K562 (cell line): ENCODE measurements around the gene ALG14. TPM values are rescaled to one million over a fixed set of nuclear protein-coding genes. Genes with fewer than 3 reads are reported as not detected.

ENCODE experiments used
- ATAC-seq: fragments of 200-7000 bp; cut with Tn5 transposase; 3 replicates; pipeline ENCODE4 v1.9.1; 2020; ENCODE audit warnings: moderate library complexity
- BruUV-seq: library from RNA; stranded (reverse); fragments of 400-500 nt; replicated peaks from 2 replicates; lab custom pipeline; 2021; lab: Mats Ljungman, UMichigan
- CTCF ChIA-PET: fragments of 300-600 bp; formaldehyde crosslinking; extraction: SDS; loops from one replicate; lab custom pipeline; 2021; ENCODE audit warnings: low intra/inter-chr PET ratio; lab: Yijun Ruan, JAX
- POLR2A ChIA-PET: fragments of 300-600, 350-650 bp; sonication (Branson Sonifier 250); formaldehyde crosslinking; extraction: SDS; loops from one replicate; lab custom pipeline; 2021; ENCODE audit warnings: antibody characterized with exemption, inconsistent platforms; lab: Yijun Ruan, JAX
- DNase-seq, 4 experiments: peaks; one replicate each; pipeline versions ENCODE4 v3.0.0 to v3.0.0-alpha.2; 2011 to 2018; ENCODE audit warnings: low spot score in 3 of 4, mixed read lengths in 3 of 4; ENCODE audit errors: extremely low read depth in 1 of 4
- FAIRE-seq: peaks from 2 replicates; lab custom pipeline; 2011; peaks lifted over from hg19 to GRCh38; lab: Jason Lieb, UNC
- H2AFZ ChIP-seq: 2 replicates; pipeline ENCODE4 v1.6.0; 2011; ENCODE audit warnings: low read depth, low read length, control low read depth, inconsistent platforms
- H3K27ac ChIP-seq: fragments of 200-600 bp; 3 replicates; pipeline ENCODE4 v1.8.0; 2011; ENCODE audit warnings: low read depth, mild to moderate bottlenecking, control low read depth, inconsistent platforms, low read length, moderate library complexity, mixed read lengths; ENCODE audit errors: extremely low read depth
- H3K27me3 ChIP-seq, 2 experiments: fragments of 300-600 bp in 1 of 2; 2 replicates in 1 of 2; 3 replicates in 1 of 2; pipeline versions ENCODE4 v1.6.0 to v1.8.0; 2011; ENCODE audit warnings: inconsistent platforms in 2 of 2, low read length in 2 of 2, mild to moderate bottlenecking in 1 of 2, mixed read lengths in 1 of 2, moderate library complexity in 1 of 2; ENCODE audit not compliant: control insufficient read depth in 2 of 2, insufficient read depth in 2 of 2
- H3K36me3 ChIP-seq: fragments of 300-600 bp; 3 replicates; pipeline ENCODE4 v1.8.0; 2011; ENCODE audit warnings: mild to moderate bottlenecking, low read length, inconsistent platforms; ENCODE audit not compliant: control insufficient read depth, insufficient read depth
- H3K4me1 ChIP-seq, 2 experiments: fragments of 200-600 bp in 1 of 2; replicated peaks in 1 of 2; 2 replicates in 1 of 2; 3 replicates in 1 of 2; pipeline versions ENCODE4 v1.5.1 to v1.8.0; 2011; ENCODE audit warnings: inconsistent platforms in 2 of 2, low read length in 2 of 2, mild to moderate bottlenecking in 1 of 2, mixed read lengths in 1 of 2, moderate library complexity in 1 of 2; ENCODE audit not compliant: control insufficient read depth in 2 of 2, insufficient read depth in 2 of 2
- H3K4me2 ChIP-seq: 2 replicates; pipeline ENCODE4 v1.6.1; 2011; ENCODE audit warnings: low read length, control low read depth, inconsistent platforms, mixed read lengths; ENCODE audit not compliant: insufficient read depth
- H3K4me3 ChIP-seq: fragments of 200-600 bp; sonication (generic), shearing (Covaris generic); 2 replicates; pipeline ENCODE4 v1.5.1; 2016; ENCODE audit warnings: control low read depth, inconsistent platforms
- H3K79me2 ChIP-seq: fragments of 200-600 bp; 3 replicates; pipeline ENCODE4 v1.8.0; 2011; ENCODE audit warnings: low read length, inconsistent platforms; ENCODE audit not compliant: control insufficient read depth, insufficient read depth
- H3K9ac ChIP-seq, 2 experiments: 2 replicates each; pipeline versions ENCODE4 v1.6.0 to v1.6.1; 2011; ENCODE audit warnings: low read depth in 2 of 2, low read length in 2 of 2, control low read depth in 1 of 2, inconsistent platforms in 1 of 2, mild to moderate bottlenecking in 1 of 2, mixed read lengths in 1 of 2; ENCODE audit not compliant: insufficient read depth in 1 of 2
- H3K9me1 ChIP-seq: one replicate; pipeline ENCODE4 v1.6.0; 2011; ENCODE audit warnings: inconsistent platforms, mild to moderate bottlenecking, low read length, moderate library complexity; ENCODE audit not compliant: control insufficient read depth, insufficient read depth
- H3K9me3 ChIP-seq: replicated peaks from 2 replicates; pipeline ENCODE4 v1.5.1; 2011; ENCODE audit warnings: low read depth, low read length, inconsistent platforms; ENCODE audit not compliant: control insufficient read depth, insufficient read depth
- H4K20me1 ChIP-seq: replicated peaks from 2 replicates; pipeline ENCODE4 v1.6.1; 2011; ENCODE audit warnings: low read length, inconsistent platforms, mixed read lengths; ENCODE audit not compliant: control insufficient read depth, insufficient read depth
- ESRRA ChIP-seq: fragments of 450-650 bp; IDR thresholded peaks from 2 replicates; pipeline ENCODE4 v1.6.1; 2014; ENCODE audit warnings: low read depth, mild to moderate bottlenecking, moderate library complexity, borderline replicate concordance
- KLF13 ChIP-seq: fragments of 450-650 bp; IDR thresholded peaks from 2 replicates; pipeline ENCODE4 v1.6.1; 2016; ENCODE audit warnings: missing genetic modification characterization, low read depth, mild to moderate bottlenecking, missing compliant biosample characterization, moderate library complexity, borderline replicate concordance
- POLR2A ChIP-seq: fragments of 450-650 bp; conservative IDR thresholded peaks from 2 replicates; pipeline ENCODE4 v1.6.1; 2016
- RBM39 ChIP-seq: fragments of 200-400 bp; formaldehyde crosslinking; optimal IDR thresholded peaks from 2 replicates; pipeline ENCODE3; 2018; ENCODE audit warnings: low read depth, low read length
- ZBTB7A ChIP-seq: IDR thresholded peaks from 2 replicates; pipeline ENCODE4 v1.6.1; 2011; ENCODE audit warnings: low read depth, mild to moderate bottlenecking, low read length, moderate library complexity, borderline replicate concordance; ENCODE audit not compliant: control insufficient read depth
- ZNF551 ChIP-seq: fragments of 250-450 bp; sonication (Bioruptor Pico); IDR thresholded peaks from 2 replicates; pipeline ENCODE4 v1.5.0; 2021; ENCODE audit warnings: mild to moderate bottlenecking, moderate library complexity
- WGBS: fragments of 100-300 bp; shearing (Covaris generic); methylation state at CpG from one replicate; pipeline ENCODE4 v1.1.6; 2016; ENCODE audit warnings: low coverage, mixed read lengths; ENCODE audit not compliant: insufficient coverage; ENCODE audit errors: missing lambda C conversion rate; 5-methylcytosine and 5-hydroxymethylcytosine counted together
- in situ Hi-C: fragments of 300-500 bp; cut with MboI; formaldehyde crosslinking; loops from 4 replicates; pipeline ENCODE4 v1.15.0; 2018; ENCODE audit warnings: inconsistent platforms, mixed read lengths
- intact Hi-C: fragments of 100-400 bp; cut with micrococcal nuclease; formaldehyde crosslinking; loops from 2 replicates; pipeline ENCODE4 v1.14.2; 2022
- polyA plus RNA-seq, 8 experiments: library from polyadenylated mRNA; depleted of rRNA in 4 of 8; stranded (reverse) in 5 of 8; unstranded in 3 of 8; fragments of >200 nt; fragmentation: Nextera tagmentation in 2 of 8; fragmentation: Illumina TruSeq in 1 of 8; extraction: Ambion mirVana in 2 of 8; extraction: Trizol in 1 of 8; gene quantifications; 2 replicates each; pipeline versions ENCODE4 v1.2.1 to v1.2.3, GENCODE V29; 2011 to 2014; ENCODE audit warnings: inconsistent platforms in 1 of 8, missing spikeins in 1 of 8
- total RNA-seq, 7 experiments: library from RNA; depleted of rRNA in 6 of 7; stranded (reverse); fragments of >200 nt in 6 of 7; fragmentation: Illumina TruSeq in 2 of 7; extraction: Trizol in 2 of 7; gene quantifications; 2 replicates each; pipeline versions ENCODE4 v1.2.1 to v1.2.3, GENCODE V29; 2011 to 2021; ENCODE audit warnings: low replicate concordance in 1 of 7
- TF ChIP-seq, protein P1 (sequence below): sonication (generic); formaldehyde crosslinking; IDR thresholded peaks from 2 replicates; pipeline ENCODE4 v1.8.0; 2022; ENCODE audit warnings: mild to moderate bottlenecking, missing genetic modification reagents
- TF ChIP-seq, protein P2 (sequence below): fragments of 250-450 bp; sonication (Bioruptor Pico); IDR thresholded peaks from 2 replicates; pipeline ENCODE4 v1.4.0; 2020

Gene ALG14
- total and polyA plus RNA-seq, 9 of the 15 experiments (the other 6 are each of a cell fraction or from before 2014, with no cell fraction given): 2.8 to 16.2 (median 4.9) TPM

DNA sequence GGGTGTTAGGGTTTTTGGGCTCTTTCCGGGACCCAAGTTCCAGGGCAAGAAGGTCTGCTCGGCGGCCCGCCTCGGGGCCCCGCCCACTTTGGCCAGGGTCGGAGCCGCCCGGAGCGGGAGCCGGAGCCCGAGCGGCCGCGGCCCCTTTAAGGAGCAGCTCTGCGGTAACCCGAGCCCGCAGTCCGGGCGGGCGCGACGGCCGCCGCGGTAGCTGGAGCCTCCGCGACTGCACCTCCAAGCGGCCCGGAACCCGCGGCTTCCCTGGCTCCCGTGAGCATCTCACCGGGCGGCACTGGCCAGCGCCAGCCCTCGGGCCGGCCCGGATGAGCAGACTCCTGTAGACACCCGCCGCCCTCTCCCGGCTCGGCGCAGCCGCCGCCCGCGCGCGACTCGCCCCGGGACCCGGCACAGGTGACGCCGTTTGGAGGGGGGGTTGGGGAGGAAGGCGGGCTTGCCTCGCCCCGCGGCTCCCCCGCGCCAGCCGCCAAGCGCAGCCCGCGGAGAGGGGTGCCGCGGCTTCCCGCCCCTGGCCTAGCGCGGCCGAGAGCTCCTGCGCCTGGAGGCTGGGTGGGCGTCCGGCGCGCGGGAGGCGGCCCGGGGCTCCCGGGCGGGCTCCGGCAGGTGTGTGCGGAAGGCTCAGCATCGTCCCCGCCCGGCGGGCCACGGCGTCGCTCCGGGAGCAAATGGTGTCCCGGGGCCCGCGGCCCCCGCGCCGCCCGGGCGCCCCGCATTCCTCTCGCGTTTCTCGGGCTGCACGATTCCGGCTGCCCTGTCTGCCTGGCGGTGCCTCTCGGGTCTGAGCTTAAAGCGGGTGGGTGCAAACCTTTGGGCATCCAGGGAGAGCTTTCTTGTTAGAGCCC, 44.7 kb upstream of the ALG14 start, which contains the start of gene TLCD4:
Gene TLCD4 (plus strand): TSS at position 149 of the 860 bp plus-strand sequence. CDS start 26,547 bp downstream, outside the sequence.
- under 1% methylated on average over 64 of the region's 108 CpGs for WGBS
- Histone ChIP-seq H3K9ac (peak within 1 kb of the TSS; percentile 84 to 91), H3K4me2 (peak within 1 kb of the TSS; percentile 87), H3K79me2 (peaks cover 56% of the 10 kb centered on the region), H2AFZ (peak within 1 kb of the TSS; percentile 95), H3K36me3 (peaks cover 2% of the 10 kb centered on the region; the same call in 1 of the 3 replicates), H3K4me3 (peak within 1 kb of the TSS; percentile 83), H3K9me3 (no peaks in the 10 kb centered on the region), H3K27ac (peak within 1 kb of the TSS; percentile 81), H3K4me1 (peaks cover 19 to 44% of the 10 kb centered on the region in 2 experiments; a peak in 4 of 5 replicates), H3K9me1 (no peaks in the 10 kb centered on the region), H3K27me3 (no peaks in the 10 kb centered on the region), H4K20me1 (no peaks in the 10 kb centered on the region; the same call in 1 of the 2 replicates)
- in situ Hi-C loops: loop anchor here (5.0 kb wide), 1 partner anchor 35 kb away; no protein-coding TSS in a partner anchor
- BruUV-seq: no TSS peak
- POLR2A ChIA-PET: interaction anchor here (0.6 to 3.1 kb wide), 10 partner anchors 12 to 218 kb away, joined by 3 to 26 read pairs (median 3); partner anchors contain the start of genes ALG14 and RWDD3
- ATAC-seq (peak; percentile 88), DNase-seq (peak; percentile 77 to 82 (median 80)), FAIRE-seq (no peak)
- intact Hi-C loops: loop anchor here (2.0 kb wide), 3 partner anchors 45 to 117 kb away; partner anchors contain the start of genes ALG14 and RWDD3
- CTCF ChIA-PET: no interaction called here
- peak; percentile 63 for TF ChIP-seq POLR2A
- TF ChIP-seq, protein P1, sequence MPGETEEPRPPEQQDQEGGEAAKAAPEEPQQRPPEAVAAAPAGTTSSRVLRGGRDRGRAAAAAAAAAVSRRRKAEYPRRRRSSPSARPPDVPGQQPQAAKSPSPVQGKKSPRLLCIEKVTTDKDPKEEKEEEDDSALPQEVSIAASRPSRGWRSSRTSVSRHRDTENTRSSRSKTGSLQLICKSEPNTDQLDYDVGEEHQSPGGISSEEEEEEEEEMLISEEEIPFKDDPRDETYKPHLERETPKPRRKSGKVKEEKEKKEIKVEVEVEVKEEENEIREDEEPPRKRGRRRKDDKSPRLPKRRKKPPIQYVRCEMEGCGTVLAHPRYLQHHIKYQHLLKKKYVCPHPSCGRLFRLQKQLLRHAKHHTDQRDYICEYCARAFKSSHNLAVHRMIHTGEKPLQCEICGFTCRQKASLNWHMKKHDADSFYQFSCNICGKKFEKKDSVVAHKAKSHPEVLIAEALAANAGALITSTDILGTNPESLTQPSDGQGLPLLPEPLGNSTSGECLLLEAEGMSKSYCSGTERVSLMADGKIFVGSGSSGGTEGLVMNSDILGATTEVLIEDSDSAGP (CRISPR knock-in tag): peak; percentile 91
- no peak for TF ChIP-seq ZNF551
- peak; percentile 64; the same call in 1 of the 2 replicates for TF ChIP-seq ZBTB7A
- peak; percentile 37; the same call in 1 of the 2 replicates for TF ChIP-seq ESRRA
- peak; percentile 95; the same call in 1 of the 2 replicates for TF ChIP-seq KLF13
- TF ChIP-seq, protein P2, sequence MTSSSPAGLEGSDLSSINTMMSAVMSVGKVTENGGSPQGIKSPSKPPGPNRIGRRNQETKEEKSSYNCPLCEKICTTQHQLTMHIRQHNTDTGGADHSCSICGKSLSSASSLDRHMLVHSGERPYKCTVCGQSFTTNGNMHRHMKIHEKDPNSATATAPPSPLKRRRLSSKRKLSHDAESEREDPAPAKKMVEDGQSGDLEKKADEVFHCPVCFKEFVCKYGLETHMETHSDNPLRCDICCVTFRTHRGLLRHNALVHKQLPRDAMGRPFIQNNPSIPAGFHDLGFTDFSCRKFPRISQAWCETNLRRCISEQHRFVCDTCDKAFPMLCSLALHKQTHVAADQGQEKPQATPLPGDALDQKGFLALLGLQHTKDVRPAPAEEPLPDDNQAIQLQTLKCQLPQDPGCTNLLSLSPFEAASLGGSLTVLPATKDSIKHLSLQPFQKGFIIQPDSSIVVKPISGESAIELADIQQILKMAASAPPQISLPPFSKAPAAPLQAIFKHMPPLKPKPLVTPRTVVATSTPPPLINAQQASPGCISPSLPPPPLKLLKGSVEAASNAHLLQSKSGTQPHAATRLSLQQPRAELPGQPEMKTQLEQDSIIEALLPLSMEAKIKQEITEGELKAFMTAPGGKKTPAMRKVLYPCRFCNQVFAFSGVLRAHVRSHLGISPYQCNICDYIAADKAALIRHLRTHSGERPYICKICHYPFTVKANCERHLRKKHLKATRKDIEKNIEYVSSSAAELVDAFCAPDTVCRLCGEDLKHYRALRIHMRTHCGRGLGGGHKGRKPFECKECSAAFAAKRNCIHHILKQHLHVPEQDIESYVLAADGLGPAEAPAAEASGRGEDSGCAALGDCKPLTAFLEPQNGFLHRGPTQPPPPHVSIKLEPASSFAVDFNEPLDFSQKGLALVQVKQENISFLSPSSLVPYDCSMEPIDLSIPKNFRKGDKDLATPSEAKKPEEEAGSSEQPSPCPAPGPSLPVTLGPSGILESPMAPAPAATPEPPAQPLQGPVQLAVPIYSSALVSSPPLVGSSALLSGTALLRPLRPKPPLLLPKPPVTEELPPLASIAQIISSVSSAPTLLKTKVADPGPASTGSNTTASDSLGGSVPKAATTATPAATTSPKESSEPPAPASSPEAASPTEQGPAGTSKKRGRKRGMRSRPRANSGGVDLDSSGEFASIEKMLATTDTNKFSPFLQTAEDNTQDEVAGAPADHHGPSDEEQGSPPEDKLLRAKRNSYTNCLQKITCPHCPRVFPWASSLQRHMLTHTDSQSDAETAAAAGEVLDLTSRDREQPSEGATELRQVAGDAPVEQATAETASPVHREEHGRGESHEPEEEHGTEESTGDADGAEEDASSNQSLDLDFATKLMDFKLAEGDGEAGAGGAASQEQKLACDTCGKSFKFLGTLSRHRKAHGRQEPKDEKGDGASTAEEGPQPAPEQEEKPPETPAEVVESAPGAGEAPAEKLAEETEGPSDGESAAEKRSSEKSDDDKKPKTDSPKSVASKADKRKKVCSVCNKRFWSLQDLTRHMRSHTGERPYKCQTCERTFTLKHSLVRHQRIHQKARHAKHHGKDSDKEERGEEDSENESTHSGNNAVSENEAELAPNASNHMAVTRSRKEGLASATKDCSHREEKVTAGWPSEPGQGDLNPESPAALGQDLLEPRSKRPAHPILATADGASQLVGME (CRISPR knock-in tag): peak; percentile 14; the same call in 1 of the 2 replicates
- no peak for TF ChIP-seq RBM39
